GM12801 (cell line): ENCODE results near the gene ENDOV.

ENCODE experiments used
- CTCF ChIP-seq: IDR thresholded peaks from one replicate; pipeline ENCODE4 v1.5.1; 2011; ENCODE audit warnings: control low read depth; ENCODE audit not compliant: insufficient read length; ENCODE audit errors: extremely low read depth

The ENDOV gene

DNA sequence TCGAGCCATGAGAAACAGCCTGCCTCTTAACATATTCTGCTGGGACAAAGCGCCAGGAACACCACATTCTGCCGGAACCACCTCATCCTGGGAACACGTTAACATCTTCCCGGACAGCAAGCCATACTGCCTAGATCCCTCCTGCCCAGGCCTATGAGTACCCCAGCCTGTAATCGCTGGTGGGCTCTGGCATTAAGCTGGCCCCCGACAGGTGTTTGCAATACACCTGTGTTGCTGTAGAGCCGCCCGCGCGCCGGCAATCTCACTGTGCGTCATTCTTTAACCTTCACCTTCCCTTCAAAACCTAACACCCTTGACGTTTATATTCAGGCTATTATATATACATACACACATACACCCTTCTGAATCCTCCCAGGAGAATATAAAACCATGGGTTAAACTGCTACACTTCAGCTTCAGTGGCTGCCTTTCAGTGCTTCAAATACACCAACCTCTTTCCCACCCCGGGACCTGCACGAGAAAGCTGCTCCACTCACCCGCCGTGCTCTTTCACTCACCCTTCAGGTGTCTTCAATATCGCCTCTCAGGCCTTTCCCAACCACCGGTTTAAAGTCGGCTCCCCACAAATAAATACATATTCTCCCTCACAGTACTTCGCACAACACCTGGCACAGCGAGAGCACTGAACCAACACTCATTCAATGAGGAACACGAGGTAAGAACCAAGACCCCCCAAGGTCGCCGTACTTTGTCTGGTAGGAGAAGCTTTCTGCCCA, 1.0 kb upstream of the ENDOV start:
- TF ChIP-seq CTCF: no peak

- TF ChIP-seq CTCF: no peak
Observed at GRCh38 chr17:80414508-80414802, 512 bp upstream of the ENDOV start.

- TF ChIP-seq CTCF: no peak
Observed at GRCh38 chr17:80415626-80416137, 715 bp downstream of the ENDOV start.

- no peak for TF ChIP-seq CTCF
Observed at GRCh38 chr17:80416260-80416939, 1.4 kb downstream of the ENDOV start.

GRCh38 chr17:80416940-80417293, 1.9 kb downstream of the ENDOV start:
- no peak for TF ChIP-seq CTCF

GRCh38 chr17:80418589-80418988, 3.6 kb downstream of the ENDOV start:
- no peak for TF ChIP-seq CTCF

- TF ChIP-seq CTCF: no peak
Observed at GRCh38 chr17:80419255-80419654, 4.3 kb downstream of the ENDOV start.
